ENCODE data around the gene MBNL3.

DNA sequence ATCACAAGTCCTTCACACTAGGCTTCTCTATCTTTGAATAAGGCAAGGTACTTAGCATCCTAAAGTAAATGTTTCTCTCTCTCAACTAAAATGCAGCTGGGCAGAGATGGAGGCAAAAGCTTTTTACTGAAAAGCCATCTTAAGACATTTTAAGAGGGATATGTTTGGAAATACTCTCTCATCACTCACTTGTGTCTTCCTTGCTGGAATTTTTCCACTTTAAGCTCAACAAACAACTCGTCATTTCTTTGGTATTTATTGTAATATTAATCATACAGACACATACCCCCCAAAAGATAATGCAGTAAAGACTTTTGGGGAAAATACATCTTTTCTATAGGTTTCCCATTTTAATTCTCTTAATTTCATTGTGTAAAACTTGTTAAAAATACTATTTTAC lies 16.4 kb downstream of the MBNL3 start:
- TF ChIP-seq, protein P1, sequence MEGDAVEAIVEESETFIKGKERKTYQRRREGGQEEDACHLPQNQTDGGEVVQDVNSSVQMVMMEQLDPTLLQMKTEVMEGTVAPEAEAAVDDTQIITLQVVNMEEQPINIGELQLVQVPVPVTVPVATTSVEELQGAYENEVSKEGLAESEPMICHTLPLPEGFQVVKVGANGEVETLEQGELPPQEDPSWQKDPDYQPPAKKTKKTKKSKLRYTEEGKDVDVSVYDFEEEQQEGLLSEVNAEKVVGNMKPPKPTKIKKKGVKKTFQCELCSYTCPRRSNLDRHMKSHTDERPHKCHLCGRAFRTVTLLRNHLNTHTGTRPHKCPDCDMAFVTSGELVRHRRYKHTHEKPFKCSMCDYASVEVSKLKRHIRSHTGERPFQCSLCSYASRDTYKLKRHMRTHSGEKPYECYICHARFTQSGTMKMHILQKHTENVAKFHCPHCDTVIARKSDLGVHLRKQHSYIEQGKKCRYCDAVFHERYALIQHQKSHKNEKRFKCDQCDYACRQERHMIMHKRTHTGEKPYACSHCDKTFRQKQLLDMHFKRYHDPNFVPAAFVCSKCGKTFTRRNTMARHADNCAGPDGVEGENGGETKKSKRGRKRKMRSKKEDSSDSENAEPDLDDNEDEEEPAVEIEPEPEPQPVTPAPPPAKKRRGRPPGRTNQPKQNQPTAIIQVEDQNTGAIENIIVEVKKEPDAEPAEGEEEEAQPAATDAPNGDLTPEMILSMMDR (conservative IDR thresholded peaks at IDR 0.05; ENCODE audit: low read depth, low read length) = no peak
- no peak for TF ChIP-seq EZH2 (IDR thresholded peaks at IDR 0.05; ENCODE audit: borderline replicate concordance, low read depth, low read length, poor library complexity, severe bottlenecking)
